Endodermal cell (in vitro differentiated cells): ENCODE measurements around the gene ID4. TPM values are rescaled to one million over a fixed set of nuclear protein-coding genes. Genes with fewer than 3 reads are reported as not detected.
"Not testable (repeated sequence)": the region's sequence is repeated elsewhere in the genome, so short reads cannot be mapped to it uniquely, and the experiment has no call there.

ENCODE experiments used
- DNase-seq: peaks from one replicate; pipeline ENCODE4 v3.0.0-alpha.2; 2017
- H3K27ac ChIP-seq: 2 replicates; pipeline ENCODE4 v1.5.1; 2013; ENCODE audit warnings: mild to moderate bottlenecking, low read depth, low read length, moderate library complexity
- H3K27me3 ChIP-seq: 2 replicates; pipeline ENCODE4 v1.6.1; 2013; ENCODE audit warnings: mild to moderate bottlenecking, low read length, moderate library complexity; ENCODE audit not compliant: insufficient read depth, control insufficient read depth, poor library complexity, severe bottlenecking
- H3K36me3 ChIP-seq: 2 replicates; pipeline ENCODE4 v1.7.0; 2013; ENCODE audit warnings: mild to moderate bottlenecking, low read length, moderate library complexity; ENCODE audit not compliant: control insufficient read depth, insufficient read depth
- H3K4me1 ChIP-seq: one replicate; pipeline ENCODE4 v1.7.0; 2013; ENCODE audit warnings: low read length; ENCODE audit not compliant: control insufficient read depth, insufficient read depth
- H3K4me3 ChIP-seq: 2 replicates; pipeline ENCODE4 v1.5.1; 2013; ENCODE audit warnings: mild to moderate bottlenecking, low read length, moderate library complexity
- H3K9ac ChIP-seq: 2 replicates; pipeline ENCODE4 v1.6.1; 2013; ENCODE audit warnings: mild to moderate bottlenecking, low read length, moderate library complexity; ENCODE audit not compliant: poor library complexity, severe bottlenecking; ENCODE audit errors: extremely low read depth
- H3K9me3 ChIP-seq: 2 replicates; pipeline ENCODE4 v1.6.1; 2013; ENCODE audit warnings: mild to moderate bottlenecking, low read length, moderate library complexity; ENCODE audit not compliant: control insufficient read depth
- H3K27ac Mint-ChIP-seq: 2 replicates; pipeline ENCODE4 v1.8.0; 2020; ENCODE audit warnings: mixed read lengths
- H3K27me3 Mint-ChIP-seq: 2 replicates; pipeline ENCODE4 v1.8.0; 2021; ENCODE audit warnings: mild to moderate bottlenecking, mixed read lengths; ENCODE audit not compliant: insufficient read depth
- H3K36me3 Mint-ChIP-seq: 2 replicates; pipeline ENCODE4 v1.8.0; 2020; ENCODE audit warnings: low read depth, mixed read lengths
- H3K4me1 Mint-ChIP-seq: 2 replicates; pipeline ENCODE4 v1.8.0; 2020; ENCODE audit warnings: mixed read lengths
- H3K4me3 Mint-ChIP-seq: 2 replicates; pipeline ENCODE4 v1.8.0; 2020; ENCODE audit warnings: mild to moderate bottlenecking, moderate library complexity, mixed read lengths
- H3K9me3 Mint-ChIP-seq: 2 replicates; pipeline ENCODE4 v1.8.0; 2020; ENCODE audit warnings: mild to moderate bottlenecking, mixed read lengths
- CTCF ChIP-seq: fragments of 200-600 bp; sonication (generic); conservative IDR thresholded peaks from 2 replicates; pipeline ENCODE4 v1.5.0; 2021; ENCODE audit warnings: antibody characterized with exemption, mild to moderate bottlenecking
- WGBS, 2 experiments: methylation state at CpG; one replicate each; pipeline versions ENCODE4 v1.1.5 to v1.1.7; 2013; ENCODE audit warnings: missing lambda C conversion rate in 2 of 2, mixed read lengths in 1 of 2; ENCODE audit not compliant: insufficient coverage in 1 of 2, insufficient read length in 1 of 2; 5-methylcytosine and 5-hydroxymethylcytosine counted together
- total RNA-seq, 2 donors: library from RNA; stranded (reverse); fragmentation: NEBNext Ultra II Directional in 1 of 2; extraction: Animal tissue kit (Norgen Biotek cat#: 25700) in 1 of 2; gene quantifications; 2 replicates in 1 of 2; 3 replicates in 1 of 2; pipeline ENCODE4 v1.2.1, GENCODE V29; 2021

The ID4 gene
- total RNA-seq, 2 donors from 2014 or later, result 38.5 to 39.3 TPM

GRCh38 chr6:19852927-19853326, 15.8 kb downstream of the ID4 start:
- peaks cover 3% of the 10 kb centered on the region for H3K4me1 ChIP-seq
- WGBS, 2 experiments, result 87 to 90% methylated on average over 2 to 6 of the region's 6 CpGs
- no peaks in the 10 kb centered on the region for H3K27me3 Mint-ChIP-seq
- no peaks in the 10 kb centered on the region for H3K36me3 Mint-ChIP-seq
- H3K9me3 Mint-ChIP-seq, result peaks cover 15% of the 10 kb centered on the region
- peaks cover 15% of the 10 kb centered on the region for H3K4me1 Mint-ChIP-seq
- H3K9me3 ChIP-seq, result no peaks in the 10 kb centered on the region
- H3K27me3 ChIP-seq, result no peaks in the 10 kb centered on the region
- no peak for DNase-seq
- H3K36me3 ChIP-seq, result no peaks in the 10 kb centered on the region
- no peak overlapping the region for H3K27ac ChIP-seq
- no peak overlapping the region for H3K27ac Mint-ChIP-seq
- H3K4me3 ChIP-seq, result no peak overlapping the region
- no peak overlapping the region for H3K4me3 Mint-ChIP-seq
- TF ChIP-seq CTCF, result no peak
- no peak overlapping the region for H3K9ac ChIP-seq

- not testable (repeated sequence) for H3K4me3 Mint-ChIP-seq, H3K36me3 ChIP-seq, H3K4me1 ChIP-seq, H3K4me3 ChIP-seq, H3K4me1 Mint-ChIP-seq, H3K27me3 ChIP-seq, H3K36me3 Mint-ChIP-seq, H3K27me3 Mint-ChIP-seq, DNase-seq, H3K27ac ChIP-seq, H3K27ac Mint-ChIP-seq, H3K9ac ChIP-seq, H3K9me3 ChIP-seq
- WGBS, 2 experiments, result 96% methylated on average over 43 of the region's 43 CpGs; no CpG with 5 or more reads in 1 of the 2 experiments
- H3K9me3 Mint-ChIP-seq, result peaks cover 15% of the 10 kb centered on the region
These were observed 17.3 kb downstream of the ID4 start for GRCh38 chr6:19854421-19855015.

GRCh38 chr6:19855536-19855935, 18.4 kb downstream of the ID4 start:
- Histone ChIP-seq H3K9me3 (no peaks in the 10 kb centered on the region), H3K9ac (no peak overlapping the region), H3K27me3 (no peaks in the 10 kb centered on the region), H3K36me3 (no peaks in the 10 kb centered on the region), H3K4me1 (peaks cover 3% of the 10 kb centered on the region), H3K4me3 (no peak overlapping the region), H3K27ac (no peak overlapping the region)
- H3K36me3 Mint-ChIP-seq, result no peaks in the 10 kb centered on the region
- no peak for DNase-seq
- H3K4me3 Mint-ChIP-seq, result no peak overlapping the region
- WGBS, 2 experiments, result 79 to 92% methylated on average over 6 to 8 of the region's 8 CpGs
- no peak for TF ChIP-seq CTCF
- peaks cover 15% of the 10 kb centered on the region for H3K9me3 Mint-ChIP-seq
- peaks cover 8% of the 10 kb centered on the region for H3K4me1 Mint-ChIP-seq
- no peak overlapping the region for H3K27ac Mint-ChIP-seq
- no peaks in the 10 kb centered on the region for H3K27me3 Mint-ChIP-seq

GRCh38 chr6:19857139-19857538, 20.0 kb downstream of the ID4 start:
- H3K9me3 Mint-ChIP-seq, result peaks cover 15% of the 10 kb centered on the region
- TF ChIP-seq CTCF, result no peak

More at GRCh38 chr6:19857139-19857538, 20.0 kb downstream of the ID4 start:
- H3K27me3 ChIP-seq, result no peaks in the 10 kb centered on the region
- no peaks in the 10 kb centered on the region for H3K9me3 ChIP-seq
- Mint-ChIP-seq H3K27me3 (no peaks in the 10 kb centered on the region), H3K36me3 (no peaks in the 10 kb centered on the region), H3K27ac (no peak overlapping the region), H3K4me3 (no peak overlapping the region), H3K4me1 (no peaks in the 10 kb centered on the region)
- H3K4me3 ChIP-seq, result no peak overlapping the region
- no peak overlapping the region for H3K27ac ChIP-seq
- WGBS, 2 experiments, result 95 to 100% methylated on average over 3 of the region's 3 CpGs
- no peaks in the 10 kb centered on the region for H3K4me1 ChIP-seq
- no peak for DNase-seq
- H3K36me3 ChIP-seq, result no peaks in the 10 kb centered on the region
- no peak overlapping the region for H3K9ac ChIP-seq
